Smooth muscle cell (in vitro differentiated cells): ENCODE results near the gene FGFR2. TPM values are rescaled to one million over a fixed set of nuclear protein-coding genes. Genes with fewer than 3 reads are reported as not detected.
A peak's percentile ranks its signal among the peaks of the same experiment; 100 is the strongest.

Experiments used
- DNase-seq: peaks from one replicate; lab custom pipeline; 2025; ENCODE audit not compliant: unreplicated experiment; lab: John Stamatoyannopoulos, UW
- H2AFZ ChIP-seq: fragments of 200-600 bp; sonication (generic); 2 replicates; pipeline ENCODE4 v1.6.0; 2016; ENCODE audit warnings: antibody characterized with exemption, low read depth, mild to moderate bottlenecking
- H3F3A ChIP-seq: fragments of 200-600 bp; sonication (generic); 2 replicates; pipeline ENCODE4 v1.6.0; 2017; ENCODE audit warnings: antibody characterized with exemption, low read depth
- H3K27ac ChIP-seq: fragments of 200-600 bp; sonication (generic); 2 replicates; pipeline ENCODE4 v1.5.1; 2016; ENCODE audit warnings: low read depth, mild to moderate bottlenecking
- H3K27me3 ChIP-seq: fragments of 200-600 bp; sonication (generic); 2 replicates; pipeline ENCODE4 v1.6.1; 2016; ENCODE audit warnings: low read depth, mild to moderate bottlenecking
- H3K36me3 ChIP-seq: fragments of 200-600 bp; sonication (generic); 2 replicates; pipeline ENCODE4 v1.5.1; 2016; ENCODE audit warnings: low read depth
- H3K4me1 ChIP-seq: fragments of 200-600 bp; sonication (generic); 2 replicates; pipeline ENCODE4 v1.5.1; 2016; ENCODE audit warnings: low read depth
- H3K4me2 ChIP-seq: fragments of 200-600 bp; sonication (generic); 2 replicates; pipeline ENCODE4 v1.6.0; 2016; ENCODE audit warnings: mild to moderate bottlenecking
- H3K4me3 ChIP-seq: fragments of 200-600 bp; sonication (generic); 2 replicates; pipeline ENCODE4 v1.5.1; 2016; ENCODE audit warnings: mild to moderate bottlenecking
- H3K79me2 ChIP-seq: fragments of 200-600 bp; sonication (generic); 2 replicates; pipeline ENCODE4 v1.6.0; 2016; ENCODE audit warnings: low read depth, mild to moderate bottlenecking
- H3K9ac ChIP-seq: fragments of 200-600 bp; sonication (generic); 2 replicates; pipeline ENCODE4 v1.6.0; 2016; ENCODE audit warnings: low read depth
- H3K9me3 ChIP-seq: fragments of 200-600 bp; sonication (generic); replicated peaks from 2 replicates; pipeline ENCODE4 v1.5.1; 2016; ENCODE audit warnings: low read depth
- H4K20me1 ChIP-seq: fragments of 200-600 bp; sonication (generic); 2 replicates; pipeline ENCODE4 v1.6.0; 2016; ENCODE audit warnings: low read depth
- CTCF ChIP-seq: fragments of 200-600 bp; sonication (generic); IDR thresholded peaks from 2 replicates; pipeline ENCODE4 v1.5.1; 2017; ENCODE audit warnings: borderline replicate concordance, mild to moderate bottlenecking, antibody characterized with exemption; ENCODE audit not compliant: insufficient read depth, poor library complexity, severe bottlenecking
- WGBS: methylation state at CpG from one replicate; pipeline ENCODE4 v1.1.7; 2016; ENCODE audit warnings: low lambda C conversion rate; 5-methylcytosine and 5-hydroxymethylcytosine counted together
- polyA plus RNA-seq: library from polyadenylated mRNA; unstranded; fragments of >200 nt; fragmentation: Nextera tagmentation; extraction: Ambion mirVana; gene quantifications from 2 replicates; pipeline ENCODE4 v1.2.1, GENCODE V29; 2016
- total RNA-seq: library from RNA; depleted of rRNA; stranded (reverse); fragments of >200 nt; gene quantifications from 2 replicates; pipeline ENCODE4 v1.2.3, GENCODE V29; 2014

The FGFR2 gene
- total and polyA plus RNA-seq, 2 experiments from 2014 or later, result 85.9 to 103 TPM

- TF ChIP-seq CTCF, result no peak
- whole genome bisulfite sequencing, result 80% methylated on average over 11 of the region's 11 CpGs
- H3K4me2 ChIP-seq, result no peak overlapping the region
- H3K36me3 ChIP-seq, result no peaks in the 10 kb centered on the region
- peaks cover 17% of the 10 kb centered on the region for H3F3A ChIP-seq
- H3K27ac ChIP-seq, result no peak overlapping the region
- no peak overlapping the region for H3K4me3 ChIP-seq
- H3K9me3 ChIP-seq, result no peaks in the 10 kb centered on the region
- H3K9ac ChIP-seq, result no peak overlapping the region
- H3K27me3 ChIP-seq, result no peaks in the 10 kb centered on the region
- peaks cover 98% of the 10 kb centered on the region for H3K79me2 ChIP-seq
- DNase-seq, result no peak
- H3K4me1 ChIP-seq, result no peaks in the 10 kb centered on the region
- H2AFZ ChIP-seq, result no peak overlapping the region
- peaks cover 99% of the 10 kb centered on the region for H4K20me1 ChIP-seq
These were observed 38.8 kb downstream of the FGFR2 start for GRCh38 chr10:121559326-121560026.

- DNase-seq, result no peak
- Histone ChIP-seq H3K4me2 (no peak overlapping the region), H4K20me1 (peaks cover 99% of the 10 kb centered on the region), H3K27ac (no peak overlapping the region), H3K36me3 (no peaks in the 10 kb centered on the region), H3F3A (peaks cover 17% of the 10 kb centered on the region), H3K4me3 (no peak overlapping the region), H3K9ac (no peak overlapping the region), H3K4me1 (peaks cover 9% of the 10 kb centered on the region), H3K9me3 (no peaks in the 10 kb centered on the region), H3K27me3 (no peaks in the 10 kb centered on the region), H3K79me2 (peaks cover 96% of the 10 kb centered on the region), H2AFZ (no peak overlapping the region)
- TF ChIP-seq CTCF, result no peak
- WGBS, result 91% methylated on average over 3 of the region's 3 CpGs
These were observed 40.0 kb downstream of the FGFR2 start for GRCh38 chr10:121558238-121558637.

DNA sequence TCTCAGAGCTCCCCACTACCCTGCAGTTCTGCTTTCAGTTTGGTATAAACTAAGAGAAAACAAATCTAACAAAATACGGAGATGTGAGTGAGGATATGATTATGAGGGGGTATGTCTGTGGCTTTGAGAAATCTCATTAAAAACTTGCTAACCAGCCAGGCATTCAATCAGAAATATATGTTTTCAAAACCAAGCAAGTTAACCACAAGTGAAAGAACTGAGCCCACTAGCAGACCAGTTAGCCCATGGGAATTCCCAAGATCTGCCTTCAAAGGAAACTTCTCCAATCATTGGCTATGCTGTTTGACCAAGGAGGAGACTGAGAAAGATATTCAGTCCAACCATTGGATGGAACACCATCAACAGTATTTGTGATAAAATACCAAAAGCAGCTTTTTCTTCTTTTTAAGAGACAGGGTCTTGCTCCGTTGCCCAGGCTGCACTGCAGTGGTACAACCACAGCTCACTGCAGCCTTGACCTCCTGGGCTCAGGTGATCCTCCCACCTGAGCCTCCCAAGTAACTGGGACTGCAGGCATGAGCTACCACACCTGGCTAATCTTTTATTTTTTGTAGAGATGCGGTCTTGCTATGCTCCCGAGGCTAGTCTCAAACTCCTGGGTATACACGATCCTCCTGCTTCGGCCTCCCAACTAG is 41.2 kb downstream of the FGFR2 start:
- no peaks in the 10 kb centered on the region for H3K36me3 ChIP-seq
- peak overlapping the region; percentile 27 for H3K4me2 ChIP-seq
- 85% methylated on average over 6 of the region's 6 CpGs for WGBS

More for the DNA sequence above, 41.2 kb downstream of the FGFR2 start:
- Histone ChIP-seq H3K27ac (peak overlapping the region; percentile 57), H3K9me3 (no peaks in the 10 kb centered on the region), H3K4me1 (peaks cover 12% of the 10 kb centered on the region), H3K27me3 (no peaks in the 10 kb centered on the region), H2AFZ (no peak overlapping the region), H3K9ac (no peak overlapping the region), H3F3A (peaks cover 19% of the 10 kb centered on the region), H4K20me1 (peaks cover 99% of the 10 kb centered on the region), H3K79me2 (peaks cover 96% of the 10 kb centered on the region), H3K4me3 (peak overlapping the region; percentile 1)
- TF ChIP-seq CTCF, result no peak
- no peak for DNase-seq
